ENCODE results near the gene PRTG.
"Not testable (repeated sequence)": the region's sequence is repeated elsewhere in the genome, so short reads cannot be mapped to it uniquely, and the experiment has no call there.

The PRTG gene

DNA sequence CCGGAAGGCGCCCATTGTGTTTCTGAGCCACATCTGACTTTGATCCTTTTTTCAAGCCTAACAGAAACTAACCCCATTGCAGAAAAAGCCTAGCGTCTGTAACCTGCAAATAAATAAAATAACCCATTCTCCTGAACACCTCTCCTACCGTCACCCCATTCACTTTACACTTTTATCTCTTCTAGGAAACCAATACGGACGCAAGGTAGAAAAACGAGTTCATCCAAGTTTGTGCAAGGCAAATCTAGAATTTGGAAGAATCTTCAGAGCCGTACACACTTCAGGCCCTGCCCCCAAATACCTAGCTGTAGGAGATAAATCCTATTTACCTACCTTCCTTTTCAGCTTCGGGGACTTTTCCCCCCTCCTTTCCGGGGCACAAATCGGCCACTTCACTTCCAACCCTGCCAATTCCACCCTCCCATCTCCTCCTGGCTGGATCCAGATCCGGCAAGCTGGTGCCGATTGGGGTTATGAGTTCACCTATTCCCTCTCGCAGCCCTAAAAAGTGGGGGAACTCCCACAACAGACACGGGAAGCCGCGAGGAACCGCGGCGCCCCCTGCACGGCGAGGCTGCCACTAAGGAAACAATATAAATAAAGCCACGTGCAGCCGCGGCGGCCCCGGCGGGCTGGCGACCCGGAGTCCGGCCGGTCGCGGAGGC is 987 bp downstream of the PRTG start:
- no peak for DNase-seq

DNA sequence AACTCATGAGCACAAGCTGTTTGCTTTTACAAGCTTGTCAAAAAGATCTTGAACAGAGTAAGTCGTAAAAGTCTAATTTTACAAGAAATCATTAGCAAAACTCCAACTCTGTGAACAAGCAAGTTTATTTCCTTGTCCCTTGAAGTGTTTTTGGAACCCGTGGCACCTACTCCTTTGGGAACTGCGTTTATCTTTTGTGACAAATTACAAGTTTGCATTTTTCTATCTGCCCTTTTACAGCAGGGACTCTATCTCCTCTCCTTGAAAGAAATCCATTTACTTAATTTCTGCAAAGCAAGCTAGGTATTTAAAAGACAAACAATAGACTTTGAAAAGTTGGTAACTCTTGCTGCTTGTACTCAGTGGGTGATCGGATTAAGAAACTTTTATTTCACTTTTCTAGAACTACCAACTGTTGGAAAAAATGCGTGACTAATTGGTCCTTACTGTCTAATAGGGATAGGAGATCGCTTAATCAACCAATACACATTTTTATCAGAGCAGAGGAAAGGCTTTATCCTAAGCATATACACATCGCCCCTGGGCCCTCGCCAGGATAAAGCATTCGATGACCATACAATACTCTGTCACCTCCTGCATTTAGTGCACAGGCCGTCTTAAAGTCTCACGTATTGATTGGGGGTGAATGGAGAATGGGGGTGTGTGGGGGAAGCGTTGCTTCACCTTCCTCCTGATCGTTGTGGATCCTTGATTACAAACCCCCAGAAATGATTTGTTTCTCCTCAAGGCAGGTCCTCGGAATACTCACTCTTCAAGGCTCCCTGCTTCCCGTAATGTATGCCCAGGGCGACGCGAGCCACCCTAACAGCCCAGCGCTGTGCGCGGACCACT is 1.7 kb downstream of the PRTG start:
- no peak for DNase-seq

DNA sequence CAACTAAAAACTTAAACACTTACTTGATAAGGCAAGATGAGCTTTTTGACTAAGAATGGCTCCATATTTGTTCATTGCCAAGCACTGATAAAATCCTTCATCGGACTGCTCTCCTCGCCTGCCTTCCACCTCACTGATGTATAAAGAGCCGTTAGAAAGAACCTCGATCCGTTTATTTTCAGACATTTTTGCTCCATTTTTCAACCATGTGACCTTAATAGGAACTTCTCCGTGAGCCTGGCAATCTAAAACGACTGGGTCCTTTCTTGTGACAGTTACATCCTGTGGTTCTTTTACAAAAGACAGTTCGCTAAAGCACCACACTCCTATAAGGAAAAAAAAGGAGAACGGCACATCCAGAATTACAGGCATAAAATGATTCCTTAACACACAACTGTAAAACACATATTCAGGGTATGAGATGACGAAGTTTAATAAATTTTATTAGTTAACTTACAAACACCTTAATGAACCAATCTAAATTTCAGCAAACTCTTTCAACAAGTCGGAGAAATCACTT is 2.5 kb downstream of the PRTG start:
- DNase-seq: no peak

DNA sequence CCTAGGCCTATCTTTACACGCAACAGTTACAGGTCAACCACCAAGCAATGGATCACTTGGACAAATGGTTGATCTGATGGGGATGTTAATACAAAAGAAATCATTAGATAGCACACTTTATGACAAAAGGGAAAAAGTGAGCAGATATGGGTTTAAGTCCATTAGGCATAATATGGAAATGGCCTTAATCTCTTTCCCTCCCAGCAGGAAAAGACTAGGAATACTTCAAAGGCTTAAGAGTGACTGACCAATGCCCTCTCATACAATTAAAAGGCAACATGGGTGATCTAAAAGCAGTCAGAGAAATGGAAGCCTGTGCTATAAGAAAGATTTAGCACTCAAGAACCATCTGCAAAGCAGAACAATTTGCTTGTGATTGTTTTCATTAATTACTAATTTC is 3.3 kb downstream of the PRTG start:
- DNase-seq: no peak

DNA sequence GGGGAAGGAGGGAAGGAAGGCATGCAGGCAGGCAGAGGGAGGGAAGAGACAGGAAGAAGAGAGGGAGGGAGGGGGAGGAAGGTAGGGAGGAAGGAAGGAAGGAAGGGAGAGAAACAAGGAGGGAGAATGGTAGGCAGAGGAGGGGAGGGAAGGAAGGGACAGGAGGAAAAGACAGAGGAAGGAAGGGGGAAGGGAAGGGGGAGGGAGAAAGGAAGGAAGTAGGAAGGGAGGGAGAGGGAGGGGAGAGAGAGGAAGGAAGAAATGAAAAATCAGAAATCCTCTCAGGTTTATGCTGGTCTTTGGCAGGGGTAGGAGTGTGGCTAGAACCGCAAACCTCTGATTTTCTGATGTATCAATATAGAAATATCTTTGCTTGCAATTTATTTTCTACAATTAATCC is 4.2 kb downstream of the PRTG start:
- DNase-seq: no peak

DNA sequence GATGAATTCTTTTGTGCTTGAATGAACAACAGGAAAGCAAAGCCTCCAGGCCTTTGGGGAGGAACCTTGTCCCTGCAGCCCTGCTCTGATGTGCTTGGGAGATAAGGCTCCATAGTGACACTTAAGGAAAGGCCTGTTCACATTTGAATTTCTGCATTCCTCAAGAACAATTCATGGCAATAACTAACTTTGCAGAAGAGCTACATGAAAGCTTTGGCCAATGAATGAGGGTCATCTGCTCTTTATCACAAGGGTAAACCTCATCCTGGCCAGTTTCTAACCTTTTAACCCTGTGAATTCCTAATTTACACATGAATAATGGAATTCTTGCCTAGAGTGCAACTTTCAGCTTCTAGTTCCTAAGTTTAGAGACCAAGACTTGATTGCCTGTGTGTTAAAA is 5.6 kb downstream of the PRTG start:
- no peak for DNase-seq

DNA sequence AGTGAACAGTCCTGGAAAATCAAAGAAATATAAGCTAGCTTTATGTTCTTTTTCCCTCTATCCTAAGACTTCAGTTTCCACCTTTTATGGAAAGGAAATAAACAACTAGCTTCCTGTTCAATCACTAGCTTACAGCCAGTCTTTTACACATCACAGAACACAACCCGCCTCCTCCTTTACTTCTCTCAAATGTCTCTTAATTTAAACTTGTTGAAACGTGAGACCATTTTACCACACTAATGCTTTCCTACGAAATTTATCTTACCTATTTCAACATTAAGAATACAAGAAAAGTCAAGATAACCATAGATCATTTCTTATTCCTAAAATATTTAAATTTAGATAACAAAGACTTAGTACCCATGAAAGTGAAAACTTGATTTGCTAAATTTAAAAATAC is 6.2 kb downstream of the PRTG start:
- no peak for DNase-seq

DNA sequence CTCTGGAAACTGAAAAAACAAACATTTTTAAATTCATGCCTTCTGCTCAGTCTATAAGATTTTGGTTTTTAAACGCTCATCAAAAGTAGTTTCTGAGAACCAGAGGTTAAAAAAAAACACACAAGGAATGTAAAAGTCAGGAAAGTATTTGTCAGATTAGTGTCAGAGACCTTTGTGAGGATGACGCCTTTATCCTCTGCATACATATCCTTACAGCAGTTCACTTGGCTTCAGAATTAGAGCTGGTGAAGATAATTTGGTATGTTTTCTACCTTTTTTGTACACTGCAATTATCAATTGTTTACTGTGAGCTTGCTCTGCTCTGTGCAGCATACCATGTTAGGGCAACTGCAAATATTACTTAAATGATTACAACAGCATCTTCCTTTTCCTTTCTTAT is 8.3 kb downstream of the PRTG start:
- DNase-seq: no peak

DNA sequence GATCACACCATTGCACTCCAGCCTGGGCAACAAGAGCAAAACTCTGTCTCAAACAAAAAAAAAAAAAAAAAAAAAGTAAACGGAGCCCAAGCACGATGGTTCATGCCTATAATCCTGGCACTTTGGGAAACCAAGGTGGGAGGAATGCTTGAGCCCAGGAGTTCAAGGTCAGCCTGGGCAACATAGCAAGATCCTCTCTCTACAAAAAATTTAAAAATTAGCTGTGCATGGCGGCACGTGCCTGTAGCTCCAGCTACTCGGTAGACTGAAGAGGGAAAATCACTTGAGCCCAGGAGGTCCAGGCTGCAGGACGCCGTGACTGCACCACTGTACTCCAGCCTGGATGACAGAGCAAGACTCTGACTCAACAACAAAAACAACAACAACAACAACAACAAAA is 9.5 kb downstream of the PRTG start:
- DNase-seq: not testable (repeated sequence)

DNA sequence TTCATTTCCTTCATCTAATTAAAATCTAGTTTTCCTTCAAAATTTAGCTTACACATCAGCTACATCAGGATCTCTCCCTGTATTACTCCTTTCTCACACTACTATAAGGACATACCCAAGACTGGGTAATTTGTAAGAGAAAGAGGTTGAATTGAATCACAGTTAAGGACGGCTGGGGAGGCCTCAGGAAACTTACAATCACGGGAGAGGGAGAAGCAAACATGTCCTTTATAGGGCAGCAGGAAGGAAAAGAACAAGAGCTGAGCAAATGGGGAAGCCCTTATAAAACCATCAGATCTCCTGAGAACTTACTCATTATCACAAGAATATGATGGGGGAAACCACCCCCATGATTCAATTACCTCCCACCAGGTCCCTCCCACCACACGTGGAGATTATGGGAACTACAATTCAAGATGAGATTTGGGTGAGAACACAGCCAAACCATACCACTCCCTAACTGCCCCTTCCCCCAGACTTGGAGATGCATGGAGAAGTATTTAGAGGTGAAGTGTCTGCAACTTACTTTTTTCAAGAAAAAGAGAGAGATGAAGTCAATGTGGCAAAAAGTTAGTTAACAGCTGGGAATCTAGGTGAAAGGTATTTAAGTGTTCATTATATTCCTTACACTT is 21.3 kb downstream of the PRTG start:
- DNase-seq: no peak

DNA sequence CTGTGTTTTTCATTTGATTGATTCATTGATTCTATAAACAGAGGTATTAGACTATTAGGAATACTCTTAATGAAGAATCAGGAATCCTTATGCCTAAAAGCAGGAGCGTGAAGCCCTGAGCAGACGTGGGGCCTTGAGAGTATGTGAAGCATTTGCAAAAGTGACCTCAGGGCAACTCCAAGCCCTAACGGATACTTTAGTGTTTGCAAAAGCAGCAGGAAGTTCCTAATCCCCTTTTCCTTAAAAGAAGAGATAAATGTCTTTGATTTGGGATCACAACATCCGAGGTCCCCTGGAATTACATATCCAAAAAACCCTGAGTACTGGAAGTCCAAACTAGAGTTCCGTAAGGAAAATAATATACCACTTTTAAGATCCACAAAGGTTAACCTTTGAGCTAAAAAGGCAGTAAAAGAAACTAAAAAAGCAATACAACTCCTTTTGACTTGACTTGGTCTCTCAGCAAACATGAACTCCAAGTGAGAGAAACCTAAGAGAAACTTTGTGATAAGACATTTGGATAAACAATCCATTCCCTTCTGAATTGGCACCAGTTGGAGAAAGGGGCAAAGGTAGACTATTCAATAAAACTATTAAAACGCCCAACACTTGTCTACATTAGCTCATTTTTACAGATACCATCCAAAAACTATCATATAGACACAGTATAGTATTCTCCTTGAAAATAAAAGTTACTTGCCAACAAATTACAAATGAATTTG is 27.4 kb downstream of the PRTG start:
- DNase-seq: no peak

DNA sequence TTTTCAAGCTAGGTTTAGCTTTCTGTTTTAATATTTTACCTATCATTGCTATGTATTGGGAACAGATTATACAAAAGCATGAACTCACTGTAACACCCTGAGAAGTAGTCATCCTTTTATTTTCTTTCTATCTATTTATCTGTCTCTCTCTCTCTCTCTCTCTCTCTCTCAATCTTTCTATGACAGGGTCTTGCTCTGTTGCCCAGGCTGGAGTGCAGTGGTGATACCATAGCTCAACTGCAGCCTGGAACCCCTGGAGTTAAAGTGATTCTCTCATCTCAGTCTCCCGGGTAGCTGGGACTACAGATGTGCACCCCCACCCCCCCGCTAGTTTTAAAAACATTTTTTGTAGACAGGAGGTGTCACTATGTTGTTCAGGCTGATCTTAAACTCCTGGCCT is 28.9 kb downstream of the PRTG start:
- no peak for DNase-seq

DNA sequence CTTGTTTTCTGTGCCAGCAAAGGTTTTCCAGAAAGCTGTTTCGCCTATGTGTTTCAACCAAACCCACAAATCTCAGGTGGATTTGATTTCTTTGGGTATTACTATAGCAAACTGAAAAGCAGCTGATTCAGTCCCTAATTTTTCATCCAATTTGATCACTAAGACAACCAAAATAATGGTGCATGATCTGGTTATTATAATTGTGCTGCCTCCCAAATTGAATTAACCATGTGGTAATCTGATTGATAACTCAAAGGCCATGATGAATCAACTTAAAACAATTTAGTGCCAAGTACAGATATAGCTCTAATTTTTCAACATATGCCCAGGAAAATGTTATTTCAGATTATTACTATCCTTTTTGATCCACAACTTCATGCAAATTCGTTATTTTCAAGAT is 30.6 kb downstream of the PRTG start:
- no peak for DNase-seq

DNA sequence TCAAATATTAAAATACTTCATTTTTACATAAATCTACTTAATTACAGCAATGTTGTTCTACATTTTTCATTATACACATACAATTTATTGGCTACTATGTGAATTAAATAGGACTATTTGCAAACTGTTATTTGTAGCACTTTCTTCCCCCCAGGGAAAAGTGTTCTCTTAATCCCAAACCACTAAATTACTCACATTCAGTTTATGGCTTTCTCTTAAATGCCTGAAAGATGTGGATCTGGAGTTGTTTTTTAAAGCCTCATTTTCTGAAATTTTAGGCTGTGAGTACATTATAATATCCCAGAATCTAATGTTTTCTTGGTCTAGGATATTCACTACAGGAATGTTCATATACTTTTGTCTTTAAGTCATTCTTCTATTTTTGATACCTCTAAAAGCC is 32.7 kb downstream of the PRTG start:
- no peak for DNase-seq

DNA sequence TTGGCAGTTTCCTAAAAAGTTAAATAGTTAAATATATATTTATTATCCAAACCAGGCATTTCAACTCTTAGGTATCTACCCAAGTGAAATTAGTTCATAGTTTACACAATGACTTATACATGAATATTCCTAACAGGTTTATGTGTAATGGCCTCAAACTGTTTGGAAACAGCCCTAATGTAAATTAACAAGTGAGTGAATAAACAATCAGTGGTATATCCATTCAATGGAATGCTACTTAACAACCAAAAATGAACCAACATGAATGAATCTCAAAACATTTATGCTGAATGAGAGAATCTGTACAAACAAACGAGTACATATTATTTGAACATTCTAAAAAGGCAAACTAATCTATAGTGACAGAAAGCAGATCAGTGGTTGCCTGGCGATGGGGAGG is 33.5 kb downstream of the PRTG start:
- DNase-seq: no peak

DNA sequence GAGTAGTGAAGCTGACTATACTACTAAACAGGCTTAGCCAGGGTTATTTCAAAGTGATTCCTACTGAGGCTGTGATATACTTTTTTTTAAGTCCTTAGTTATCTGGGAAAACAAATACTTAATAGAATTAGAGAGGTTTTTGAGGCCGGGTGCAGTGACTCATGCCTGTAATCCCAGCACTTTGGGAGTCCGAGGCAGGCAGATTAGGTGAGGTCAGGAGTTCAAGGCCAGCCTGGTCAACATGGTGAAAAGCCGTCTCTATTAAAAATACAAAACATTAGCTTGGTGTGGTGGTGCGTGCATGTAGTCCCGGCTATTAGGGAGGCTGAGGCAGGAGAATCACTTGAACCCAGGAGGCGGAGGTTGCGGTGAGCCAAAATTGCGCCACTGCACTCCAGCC is 34.2 kb downstream of the PRTG start:
- DNase-seq: no peak

DNA sequence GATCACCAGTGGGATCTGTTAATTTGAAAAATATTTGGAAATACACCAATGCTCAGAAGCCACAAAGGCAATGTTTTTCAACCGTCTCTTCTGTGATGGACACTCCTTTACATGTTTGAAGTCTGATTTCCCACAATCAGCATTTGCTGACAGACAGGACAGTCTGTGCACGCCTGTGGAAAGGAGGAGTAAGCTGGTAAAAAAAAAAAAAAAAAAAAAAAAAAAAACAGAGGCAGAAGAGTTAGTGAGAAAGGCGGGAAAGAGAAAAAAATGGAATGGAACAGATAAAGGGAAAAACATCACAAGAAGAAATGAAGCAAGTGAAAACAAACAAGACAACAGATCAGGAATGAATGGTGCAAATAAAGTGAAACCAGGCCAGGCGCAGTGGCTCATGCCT is 35.0 kb downstream of the PRTG start:
- no peak for DNase-seq

DNA sequence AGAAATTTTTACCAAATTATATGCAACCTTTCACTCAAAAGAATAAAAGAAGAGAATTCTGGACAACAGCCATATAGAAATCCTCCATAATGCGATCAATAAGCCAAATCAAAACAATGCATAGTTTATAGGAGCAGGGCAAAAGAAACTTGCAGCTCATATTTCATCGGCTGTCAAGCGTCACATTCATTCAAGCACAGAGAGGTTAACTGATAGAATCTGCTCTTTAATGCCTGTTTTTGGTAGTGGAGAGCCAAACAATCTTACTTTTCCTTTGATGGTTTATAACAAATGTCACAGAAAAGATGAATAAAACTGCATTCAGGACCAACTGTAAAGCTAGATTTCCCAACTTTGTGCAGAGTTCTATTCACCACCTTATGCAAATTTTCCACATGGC is 35.4 kb downstream of the PRTG start:
- DNase-seq: no peak

DNA sequence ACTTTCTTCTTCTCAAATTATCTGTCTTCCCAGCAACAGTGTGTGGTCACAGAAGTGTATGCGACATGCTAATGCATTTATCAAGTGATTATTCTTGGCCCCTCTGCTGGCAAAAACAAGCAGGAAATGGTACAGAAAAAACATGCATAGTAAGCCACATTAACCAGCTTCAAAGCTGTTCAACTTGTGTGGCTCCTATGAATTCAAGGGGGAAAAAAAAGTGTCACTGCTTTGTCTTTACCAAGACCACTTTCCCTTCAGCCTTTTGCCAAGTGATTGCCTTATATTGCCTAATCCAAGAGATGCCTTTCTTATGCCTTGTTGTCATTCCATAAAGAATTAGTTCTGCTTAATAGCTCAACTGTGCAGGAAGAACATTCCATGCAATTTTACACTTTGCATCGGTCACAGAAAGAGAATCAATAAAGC is 39.1 kb downstream of the PRTG start:
- no peak for DNase-seq

DNA sequence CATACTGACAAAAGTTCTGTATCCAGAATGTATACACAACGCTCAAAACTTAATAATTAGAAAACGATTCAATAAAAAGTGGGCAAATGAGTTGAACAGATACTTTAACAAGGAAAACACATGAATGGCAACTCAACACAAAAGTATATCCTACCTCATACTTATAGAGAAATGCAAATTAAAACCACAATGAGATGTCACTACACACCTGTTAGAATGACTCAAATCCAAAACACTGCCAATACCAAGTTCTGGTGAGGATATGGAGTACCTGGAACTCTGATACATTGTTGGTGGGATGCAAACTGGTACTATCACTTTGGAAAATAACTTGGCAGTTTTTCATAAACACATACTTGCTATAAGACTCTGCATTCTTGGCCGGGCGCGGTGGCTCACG is 42.1 kb downstream of the PRTG start:
- DNase-seq: no peak

DNA sequence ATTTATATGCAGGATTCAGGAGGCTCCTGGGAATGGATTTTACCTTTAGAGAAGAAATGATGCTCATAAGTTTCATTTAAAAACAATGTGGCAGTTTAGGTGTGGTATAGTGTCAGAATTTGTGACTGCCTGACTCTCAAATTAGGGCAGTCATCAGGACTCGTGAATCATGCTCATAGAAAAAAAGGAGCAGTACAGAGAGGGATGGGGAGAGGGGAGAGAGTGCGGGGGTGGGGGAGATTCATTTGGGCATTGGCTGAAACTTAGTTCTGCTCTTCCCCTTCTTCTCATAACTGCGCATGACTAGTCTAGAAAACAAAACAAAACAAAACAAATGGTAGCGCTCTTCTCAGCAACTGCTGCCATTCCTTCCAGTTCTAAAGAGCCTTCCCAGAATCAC is 44.3 kb downstream of the PRTG start:
- DNase-seq: no peak

DNA sequence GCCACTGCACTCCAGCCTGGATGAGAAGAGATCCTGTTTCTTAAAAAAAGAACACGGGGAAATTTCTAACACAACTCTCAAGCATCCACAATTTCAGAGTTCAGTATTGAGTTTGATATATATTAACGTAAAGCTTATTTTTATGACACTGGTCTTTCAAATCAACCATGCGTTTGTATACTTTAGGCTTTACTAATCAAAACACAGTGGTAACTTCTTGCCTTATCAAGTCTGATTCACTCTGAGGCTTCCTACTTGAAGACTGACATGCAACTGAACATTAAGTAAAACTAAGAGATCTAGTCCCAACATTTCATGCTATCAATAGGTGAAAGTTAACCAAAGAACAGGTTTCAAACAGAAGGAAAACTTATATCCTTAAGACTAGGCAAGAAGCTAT is 46.7 kb downstream of the PRTG start:
- no peak for DNase-seq

DNA sequence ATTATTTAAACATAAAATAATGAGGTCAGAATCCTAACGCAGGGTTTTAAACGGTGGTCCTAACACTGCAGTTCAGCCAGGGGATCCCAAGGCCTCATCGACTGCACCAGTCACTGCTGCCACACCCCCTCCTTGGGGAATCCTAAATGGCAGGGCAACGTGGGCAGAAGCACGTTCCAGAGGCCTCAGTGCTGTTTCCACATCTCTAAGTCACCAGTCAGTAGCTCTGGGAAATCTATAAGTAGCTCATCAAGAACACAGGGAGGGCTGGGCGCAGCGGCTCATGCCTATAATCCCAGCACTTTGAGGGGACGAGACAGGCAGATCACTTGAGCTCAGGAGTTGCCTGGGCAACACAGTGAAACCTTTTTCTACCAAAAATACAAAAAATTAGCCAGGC is 47.5 kb downstream of the PRTG start:
- DNase-seq: no peak
